Measurements from ENCODE around the gene NMNAT2. TPM values are rescaled to one million over a fixed set of nuclear protein-coding genes. Genes with fewer than 3 reads are reported as not detected.

NMNAT2 gene
- total and polyA plus RNA-seq, 2 of the 13 experiments (the other 11 are each of a cell fraction or from before 2014, with no cell fraction given), result not detected

DNA sequence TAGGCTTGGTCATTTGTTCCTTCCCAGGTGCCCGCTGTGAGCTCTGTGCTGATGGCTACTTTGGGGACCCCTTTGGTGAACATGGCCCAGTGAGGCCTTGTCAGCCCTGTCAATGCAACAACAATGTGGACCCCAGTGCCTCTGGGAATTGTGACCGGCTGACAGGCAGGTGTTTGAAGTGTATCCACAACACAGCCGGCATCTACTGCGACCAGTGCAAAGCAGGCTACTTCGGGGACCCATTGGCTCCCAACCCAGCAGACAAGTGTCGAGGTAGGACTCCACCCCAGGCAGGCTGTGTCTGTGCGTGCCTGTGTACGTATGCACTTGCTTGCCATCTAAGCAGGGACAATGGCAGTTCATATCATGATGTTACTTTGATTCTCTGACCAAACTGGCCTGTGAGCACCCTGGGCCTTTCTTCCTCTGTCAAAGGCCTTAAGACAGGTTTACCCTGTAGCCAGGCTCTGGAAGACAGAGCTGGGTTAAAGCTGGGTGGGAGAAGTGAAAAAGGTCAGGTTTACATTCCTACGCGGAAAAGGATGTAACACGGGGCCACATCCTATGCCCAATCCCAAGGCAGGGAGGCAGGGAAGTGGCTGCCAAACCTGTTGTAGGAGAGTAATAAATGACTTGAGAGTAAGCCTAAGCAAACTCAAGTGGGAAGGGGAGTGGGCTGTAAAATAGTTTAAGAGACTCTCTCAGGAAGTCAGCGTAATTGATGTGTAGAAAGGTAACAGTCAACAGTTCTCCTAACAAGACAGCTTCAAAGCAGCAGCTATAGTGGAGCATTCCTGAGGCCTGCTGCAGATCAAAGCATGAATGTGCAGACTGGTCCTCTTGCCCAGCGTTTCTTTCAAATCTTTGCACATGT, 189.6 kb downstream of the NMNAT2 start:
- TF ChIP-seq GATAD2A (CRISPR knock-in tag; IDR thresholded peaks at IDR 0.05), result no peak
- TF ChIP-seq ZMYM4 (CRISPR knock-in tag; IDR thresholded peaks at IDR 0.05), result no peak
- no peak for TF ChIP-seq KDM5A (IDR thresholded peaks at IDR 0.05; ENCODE audit: borderline replicate concordance, low read length)
- TF ChIP-seq, protein P1, sequence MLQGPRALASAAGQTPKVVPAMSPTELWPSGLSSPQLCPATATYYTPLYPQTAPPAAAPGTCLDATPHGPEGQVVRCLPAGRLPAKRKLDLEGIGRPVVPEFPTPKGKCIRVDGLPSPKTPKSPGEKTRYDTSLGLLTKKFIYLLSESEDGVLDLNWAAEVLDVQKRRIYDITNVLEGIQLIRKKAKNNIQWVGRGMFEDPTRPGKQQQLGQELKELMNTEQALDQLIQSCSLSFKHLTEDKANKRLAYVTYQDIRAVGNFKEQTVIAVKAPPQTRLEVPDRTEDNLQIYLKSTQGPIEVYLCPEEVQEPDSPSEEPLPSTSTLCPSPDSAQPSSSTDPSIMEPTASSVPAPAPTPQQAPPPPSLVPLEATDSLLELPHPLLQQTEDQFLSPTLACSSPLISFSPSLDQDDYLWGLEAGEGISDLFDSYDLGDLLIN (CRISPR knock-in tag; IDR thresholded peaks at IDR 0.05; ENCODE audit: borderline replicate concordance), result no peak
- no peak for TF ChIP-seq IKZF4 (CRISPR knock-in tag; IDR thresholded peaks at IDR 0.05; ENCODE audit: borderline replicate concordance, low read depth, not compliant biosample characterization)
- no peak for TF ChIP-seq ATF1 (CRISPR knock-in tag; IDR thresholded peaks at IDR 0.05)
- no peak for TF ChIP-seq RORA (CRISPR knock-in tag; IDR thresholded peaks at IDR 0.05)
- no peak for TF ChIP-seq THAP8 (CRISPR knock-in tag; IDR thresholded peaks at IDR 0.05; ENCODE audit: borderline replicate concordance)
- TF ChIP-seq ARNT (IDR thresholded peaks at IDR 0.05), result no peak
- no peak for TF ChIP-seq EHMT2 (IDR thresholded peaks at IDR 0.05; ENCODE audit: borderline replicate concordance, low read depth, low read length)
- TF ChIP-seq HNRNPLL (IDR thresholded peaks at IDR 0.05; ENCODE audit: low read depth, low read length, poor library complexity, severe bottlenecking), result no peak
- no peak for TF ChIP-seq ZFP91 (CRISPR knock-in tag; IDR thresholded peaks at IDR 0.05; ENCODE audit: borderline replicate concordance)
- TF ChIP-seq ZFP62 (CRISPR knock-in tag; IDR thresholded peaks at IDR 0.05), result no peak
- no peak for TF ChIP-seq ZNF121 (CRISPR knock-in tag; IDR thresholded peaks at IDR 0.05)
- no peak for TF ChIP-seq STAG1 (CRISPR knock-in tag; IDR thresholded peaks at IDR 0.05)
- 56% methylated on average over 5 of the region's 13 CpGs for WGBS (ENCODE audit: low lambda C conversion rate)

More for the DNA sequence above, 189.6 kb downstream of the NMNAT2 start:
- in situ Hi-C loops (cut with HindIII; ENCODE audit: extremely low pct_ligation_motif_present, low pct_unique_long_range_greater_than_20kb), result loop anchor here (5.0 kb wide), 1 partner anchor 266 kb away; no protein-coding TSS in a partner anchor
- Histone ChIP-seq H3K4me3 (replicated peaks in 1 of 3; ENCODE audit: insufficient read depth in 1 of 3, low read depth in 2 of 3, low read length in 3 of 3) (no peak overlapping the region), H3K27ac (ENCODE audit: extremely low read length, insufficient read depth, low read length) (no peak overlapping the region), H2AFZ (ENCODE audit: low read length) (no peak overlapping the region), H3K9ac (ENCODE audit: insufficient read depth, low read depth, low read length) (no peak overlapping the region), H3K9me3 (ENCODE audit: low read length) (no peaks in the 10 kb centered on the region), H3K27me3 (ENCODE audit: control insufficient read depth in 1 of 2, insufficient read depth in 2 of 2, low read length in 2 of 2) (0 out of 5 replicates have a peak, but pooled peaks cover 0 to 8% of the 10 kb centered on the region in 2 experiments), H3K79me2 (ENCODE audit: insufficient read depth, low read length) (no peaks in the 10 kb centered on the region), H3K4me1 (ENCODE audit: insufficient read depth, low read length) (peaks cover 34% of the 10 kb centered on the region), H4K20me1 (ENCODE audit: insufficient read depth, low read length) (no peaks in the 10 kb centered on the region), H3K36me3 (replicated peaks in 1 of 2; ENCODE audit: control insufficient read depth in 1 of 2, insufficient read depth in 2 of 2, low read length in 2 of 2) (no peaks in the 10 kb centered on the region), H3K4me2 (ENCODE audit: low read depth, low read length) (no peak overlapping the region)
- peak; percentile 61 for ATAC-seq
- no peak for FAIRE-seq
- ChIA-PET CTCF (ENCODE audit: low intra/inter-chr PET ratio, low total read pairs) (interaction anchor here (2.3 kb wide), 1 partner anchor 266 kb away, joined by 21 read pairs; no protein-coding TSS in a partner anchor), POLR2A (interaction anchor here (1.4 kb wide), 1 partner anchor 266 kb away, joined by 5 read pairs; no protein-coding TSS in a partner anchor)
- BruUV-seq (replicated peaks), result no TSS peak
- intact Hi-C loops (cut with micrococcal nuclease; ENCODE audit: unreplicated experiment), result loop anchor here (1.0 to 5.0 kb wide), 2 partner anchors 206 to 266 kb away; partner anchors contain the start of gene LAMC1
- peak; percentile 36 for DNase-seq (ENCODE audit: low spot score)

All from HepG2 (cell line).